Fibroblast of pulmonary artery (primary cell): Measurements from ENCODE around the gene PDSS2.
"Not testable (repeated sequence)": the region's sequence is repeated elsewhere in the genome, so short reads cannot be mapped to it uniquely, and the experiment has no call there.

Experiments used
- DNase-seq: peaks from one replicate; pipeline ENCODE4 v3.0.0-alpha.2; 2010; ENCODE audit warnings: low read depth
- H3K4me3 ChIP-seq: replicated peaks from 2 replicates; pipeline ENCODE4 v1.5.1; 2011; ENCODE audit warnings: low read depth, mild to moderate bottlenecking, control low read depth, low read length, moderate library complexity
- CTCF ChIP-seq: IDR thresholded peaks from 2 replicates; pipeline ENCODE4 v1.5.1; 2011; ENCODE audit warnings: mild to moderate bottlenecking, control low read depth, low read length, inconsistent platforms; ENCODE audit errors: missing control alignments

Gene PDSS2

GRCh38 chr6:107196152-107196551 lies 263.2 kb downstream of the PDSS2 start:
- no peak for TF ChIP-seq CTCF

GRCh38 chr6:107194723-107195122 lies 264.6 kb downstream of the PDSS2 start:
- not testable (repeated sequence) for DNase-seq, H3K4me3 ChIP-seq

More at GRCh38 chr6:107196152-107196551, 263.2 kb downstream of the PDSS2 start:
- DNase-seq, result no peak
- H3K4me3 ChIP-seq, result no peak overlapping the region

GRCh38 chr6:107192830-107193229 lies 266.5 kb downstream of the PDSS2 start:
- TF ChIP-seq CTCF, result no peak
- no peak overlapping the region for H3K4me3 ChIP-seq

GRCh38 chr6:107187630-107188029 lies 271.7 kb downstream of the PDSS2 start:
- no peak for TF ChIP-seq CTCF
- H3K4me3 ChIP-seq, result no peak overlapping the region
- no peak for DNase-seq

More at GRCh38 chr6:107192830-107193229, 266.5 kb downstream of the PDSS2 start:
- DNase-seq, result no peak

- TF ChIP-seq CTCF, result no peak
- H3K4me3 ChIP-seq, result no peak overlapping the region
- no peak for DNase-seq
Observed at GRCh38 chr6:107186047-107186446, 273.3 kb downstream of the PDSS2 start.

- no peak overlapping the region for H3K4me3 ChIP-seq
- DNase-seq, result peak; percentile 50
- TF ChIP-seq CTCF, result peak; percentile 46
Observed at GRCh38 chr6:107185391-107185970, 273.9 kb downstream of the PDSS2 start.

- TF ChIP-seq CTCF, result no peak
- H3K4me3 ChIP-seq, result no peak overlapping the region
- DNase-seq, result no peak
Observed at GRCh38 chr6:107184435-107184834, 274.9 kb downstream of the PDSS2 start.

GRCh38 chr6:107180099-107180498 lies 279.3 kb downstream of the PDSS2 start:
- no peak overlapping the region for H3K4me3 ChIP-seq
- DNase-seq, result no peak
- TF ChIP-seq CTCF, result no peak
